GM13976 (cell line): ENCODE measurements around the gene CMKLR1.

Experiments used
- DNase-seq: peaks from one replicate; pipeline ENCODE4 v3.0.0; 2012; ENCODE audit warnings: low spot score
- in situ Hi-C: fragments of 300-500 bp; cut with MboI; formaldehyde crosslinking; loops from one replicate; pipeline ENCODE4 v1.12.0; 2022; ENCODE audit warnings: low sequenced_read_pairs, mixed read lengths, inconsistent platforms; ENCODE audit not compliant: unreplicated experiment
- TF ChIP-seq, protein P1 (sequence below): IDR thresholded peaks from 2 replicates; pipeline ENCODE4 v1.5.1; 2012; ENCODE audit warnings: borderline replicate concordance, mild to moderate bottlenecking; ENCODE audit not compliant: insufficient read depth; ENCODE audit errors: extremely low read depth, missing control alignments, control extremely low read depth

CMKLR1 gene

GRCh38 chr12:108364879-108365278 is 25.8 kb upstream of the CMKLR1 start:
- TF ChIP-seq, protein P1, sequence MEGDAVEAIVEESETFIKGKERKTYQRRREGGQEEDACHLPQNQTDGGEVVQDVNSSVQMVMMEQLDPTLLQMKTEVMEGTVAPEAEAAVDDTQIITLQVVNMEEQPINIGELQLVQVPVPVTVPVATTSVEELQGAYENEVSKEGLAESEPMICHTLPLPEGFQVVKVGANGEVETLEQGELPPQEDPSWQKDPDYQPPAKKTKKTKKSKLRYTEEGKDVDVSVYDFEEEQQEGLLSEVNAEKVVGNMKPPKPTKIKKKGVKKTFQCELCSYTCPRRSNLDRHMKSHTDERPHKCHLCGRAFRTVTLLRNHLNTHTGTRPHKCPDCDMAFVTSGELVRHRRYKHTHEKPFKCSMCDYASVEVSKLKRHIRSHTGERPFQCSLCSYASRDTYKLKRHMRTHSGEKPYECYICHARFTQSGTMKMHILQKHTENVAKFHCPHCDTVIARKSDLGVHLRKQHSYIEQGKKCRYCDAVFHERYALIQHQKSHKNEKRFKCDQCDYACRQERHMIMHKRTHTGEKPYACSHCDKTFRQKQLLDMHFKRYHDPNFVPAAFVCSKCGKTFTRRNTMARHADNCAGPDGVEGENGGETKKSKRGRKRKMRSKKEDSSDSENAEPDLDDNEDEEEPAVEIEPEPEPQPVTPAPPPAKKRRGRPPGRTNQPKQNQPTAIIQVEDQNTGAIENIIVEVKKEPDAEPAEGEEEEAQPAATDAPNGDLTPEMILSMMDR = no peak
- in situ Hi-C loops = no loop called here
- no peak for DNase-seq

- in situ Hi-C loops = no loop called here
- DNase-seq = no peak
- TF ChIP-seq, protein P1 = no peak
Observed at GRCh38 chr12:108363565-108363964, 24.5 kb upstream of the CMKLR1 start.

GRCh38 chr12:108363165-108363564 is 24.1 kb upstream of the CMKLR1 start:
- TF ChIP-seq, protein P1 = no peak
- in situ Hi-C loops = no loop called here
- DNase-seq = no peak

GRCh38 chr12:108361606-108362005 is 22.5 kb upstream of the CMKLR1 start:
- no peak for DNase-seq
- TF ChIP-seq, protein P1 = no peak
- in situ Hi-C loops = no loop called here

- TF ChIP-seq, protein P1 = no peak
- DNase-seq = peak; percentile 64
- in situ Hi-C loops = no loop called here
Observed at GRCh38 chr12:108360487-108360886, 21.4 kb upstream of the CMKLR1 start.

DNA sequence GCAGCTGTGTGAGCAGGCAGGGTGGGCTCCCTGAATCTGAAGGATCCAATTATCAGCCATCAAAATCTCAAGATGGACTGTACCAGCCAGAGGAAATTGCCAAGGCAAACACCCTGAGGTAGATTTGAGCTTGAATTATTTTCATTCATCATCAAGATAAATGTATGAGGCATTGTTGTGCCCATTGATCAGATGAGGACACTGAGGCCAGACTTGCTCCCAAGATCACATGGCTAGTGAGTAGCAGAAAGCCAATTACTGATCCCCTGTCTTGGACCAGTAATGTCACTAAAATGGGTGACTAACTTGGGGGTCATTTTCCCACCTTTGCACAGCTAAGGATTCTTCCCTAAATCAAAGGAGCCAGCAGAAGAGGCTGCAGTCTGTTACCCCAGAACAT is 20.9 kb upstream of the CMKLR1 start:
- DNase-seq = no peak
- TF ChIP-seq, protein P1 = no peak
- in situ Hi-C loops = no loop called here

DNA sequence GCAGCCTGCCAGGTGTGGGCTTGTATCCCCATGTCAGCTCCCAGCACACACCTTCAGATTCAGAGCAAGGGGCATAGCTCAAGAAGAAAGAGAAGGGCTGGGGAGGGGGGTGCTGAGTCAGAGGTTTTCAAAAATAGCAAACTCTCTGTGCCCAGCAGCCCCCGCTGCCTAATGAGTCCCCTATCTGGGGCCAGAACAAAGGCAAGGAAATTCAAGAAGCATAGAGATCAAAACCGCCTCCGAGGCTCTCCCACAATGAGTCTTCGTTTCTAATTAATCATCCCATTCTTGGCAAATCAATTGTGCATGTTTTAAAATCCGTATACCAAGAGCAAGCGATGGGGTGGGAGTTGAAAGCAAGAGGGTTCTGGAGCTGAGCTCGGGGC is 19.5 kb upstream of the CMKLR1 start:
- in situ Hi-C loops = no loop called here
- DNase-seq = no peak

More for the DNA sequence above, 19.5 kb upstream of the CMKLR1 start:
- TF ChIP-seq, protein P1 = no peak
